Erythroblast (primary cell): Measurements from ENCODE around the gene GLRA1.

Source experiments
- GATA1 ChIP-seq: IDR thresholded peaks from 2 replicates; pipeline ENCODE4 v1.6.1; 2011; ENCODE audit warnings: low read depth, mild to moderate bottlenecking, control low read depth, low read length, moderate library complexity
- POLR2A ChIP-seq: IDR thresholded peaks from 2 replicates; pipeline ENCODE4 v1.6.1; 2011; ENCODE audit warnings: mild to moderate bottlenecking, low read length

DNA sequence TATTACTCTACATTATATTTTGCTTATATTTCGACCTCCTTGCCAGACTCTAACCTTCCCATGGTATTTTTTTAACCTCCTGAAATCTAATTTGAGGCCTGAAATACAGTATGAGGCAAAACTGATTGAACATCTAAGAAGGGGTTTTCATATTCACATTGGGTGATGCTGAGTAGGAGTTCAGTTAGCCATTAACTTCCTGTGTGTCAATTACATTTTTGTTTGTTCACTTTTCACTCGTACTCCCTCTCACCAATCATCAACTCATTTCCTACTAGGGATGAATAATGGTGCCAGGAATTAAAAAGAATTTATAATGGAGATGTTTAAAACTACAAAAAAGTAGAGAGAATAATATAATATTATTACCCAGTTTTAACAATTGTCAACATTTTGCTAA is 27.6 kb upstream of the GLRA1 start:
- no peak for TF ChIP-seq POLR2A
- TF ChIP-seq GATA1, result no peak
